ENCODE data around the gene EYA2. TPM values are rescaled to one million over a fixed set of nuclear protein-coding genes. Genes with fewer than 3 reads are reported as not detected.
"Not testable (repeated sequence)": the region's sequence is repeated elsewhere in the genome, so short reads cannot be mapped to it uniquely, and the experiment has no call there.

Gene EYA2
- total RNA-seq, 1 donor from 2014 or later, result not detected

- Histone ChIP-seq H3K27me3 (ENCODE audit: control insufficient read depth, insufficient read depth, low read length) (peaks cover 2% of the 10 kb centered on the region), H3K36me3 (ENCODE audit: control insufficient read depth, insufficient read depth, low read length) (no peaks in the 10 kb centered on the region), H3K4me3 (ENCODE audit: low read depth, low read length) (no peak overlapping the region)
- DNase-seq (ENCODE audit: low read depth), result no peak
- no peak for TF ChIP-seq CTCF (IDR thresholded peaks at IDR 0.05; ENCODE audit: insufficient read depth, low read length, poor library complexity, severe bottlenecking)
Measured at GRCh38 chr20:46928580-46929132, 34.0 kb downstream of the EYA2 start.

- Histone ChIP-seq H3K4me3 (ENCODE audit: low read depth, low read length) (no peak overlapping the region), H3K36me3 (ENCODE audit: control insufficient read depth, insufficient read depth, low read length) (no peaks in the 10 kb centered on the region), H3K27me3 (ENCODE audit: control insufficient read depth, insufficient read depth, low read length) (peaks cover 2% of the 10 kb centered on the region)
- DNase-seq (ENCODE audit: low read depth), result no peak
- no peak for TF ChIP-seq CTCF (IDR thresholded peaks at IDR 0.05; ENCODE audit: insufficient read depth, low read length, poor library complexity, severe bottlenecking)
Measured at GRCh38 chr20:46929902-46930301, 35.3 kb downstream of the EYA2 start.

- no peak for DNase-seq (ENCODE audit: low read depth)
- Histone ChIP-seq H3K27me3 (ENCODE audit: control insufficient read depth, insufficient read depth, low read length) (peaks cover 2% of the 10 kb centered on the region), H3K36me3 (ENCODE audit: control insufficient read depth, insufficient read depth, low read length) (no peaks in the 10 kb centered on the region), H3K4me3 (ENCODE audit: low read depth, low read length) (no peak overlapping the region)
- no peak for TF ChIP-seq CTCF (IDR thresholded peaks at IDR 0.05; ENCODE audit: insufficient read depth, low read length, poor library complexity, severe bottlenecking)
Measured at GRCh38 chr20:46930640-46931339, 36.1 kb downstream of the EYA2 start.

GRCh38 chr20:46931699-46932098 is 37.1 kb downstream of the EYA2 start:
- Histone ChIP-seq H3K4me3 (ENCODE audit: low read depth, low read length) (no peak overlapping the region), H3K36me3 (ENCODE audit: control insufficient read depth, insufficient read depth, low read length) (no peaks in the 10 kb centered on the region), H3K27me3 (ENCODE audit: control insufficient read depth, insufficient read depth, low read length) (peaks cover 5% of the 10 kb centered on the region)
- no peak for DNase-seq (ENCODE audit: low read depth)
- TF ChIP-seq CTCF (IDR thresholded peaks at IDR 0.05; ENCODE audit: insufficient read depth, low read length, poor library complexity, severe bottlenecking), result no peak

GRCh38 chr20:46932439-46932838 is 37.8 kb downstream of the EYA2 start:
- H3K4me3 ChIP-seq (ENCODE audit: low read depth, low read length); H3K36me3 ChIP-seq (ENCODE audit: control insufficient read depth, insufficient read depth, low read length); H3K27me3 ChIP-seq (ENCODE audit: control insufficient read depth, insufficient read depth, low read length); DNase-seq (ENCODE audit: low read depth): not testable (repeated sequence)

- no peak for TF ChIP-seq CTCF (IDR thresholded peaks at IDR 0.05; ENCODE audit: insufficient read depth, low read length, poor library complexity, severe bottlenecking)
- Histone ChIP-seq H3K4me3 (ENCODE audit: low read depth, low read length) (no peak overlapping the region), H3K27me3 (ENCODE audit: control insufficient read depth, insufficient read depth, low read length) (peaks cover 5% of the 10 kb centered on the region), H3K36me3 (ENCODE audit: control insufficient read depth, insufficient read depth, low read length) (no peaks in the 10 kb centered on the region)
- DNase-seq (ENCODE audit: low read depth), result no peak
Measured at GRCh38 chr20:46933150-46933549, 38.5 kb downstream of the EYA2 start.

Data from kidney epithelial cell (primary cell).